WTC11 (cell line): ENCODE results near the gene TCL1B. TPM values are rescaled to one million over a fixed set of nuclear protein-coding genes. Genes with fewer than 3 reads are reported as not detected.

Experiments
- ATAC-seq: fragments of 200-7000 bp; cut with Tn5 transposase; 2 replicates; pipeline ENCODE4 v1.10.0; 2021; ENCODE audit warnings: mild to moderate bottlenecking, moderate library complexity
- CTCF ChIA-PET: fragments of 300-600 bp; sonication (Branson Sonifier 250); formaldehyde crosslinking; loops from one replicate; lab custom pipeline; 2021; ENCODE audit warnings: antibody characterized with exemption; lab: Charles Lee
- POLR2A ChIA-PET: fragments of 350-600 bp; sonication (Branson Sonifier 250); formaldehyde crosslinking; loops from one replicate; lab custom pipeline; 2021; ENCODE audit warnings: antibody characterized with exemption; lab: Charles Lee
- DNase-seq: peaks from one replicate; pipeline ENCODE4 v3.0.0; 2021; ENCODE audit warnings: low spot score
- H3K27ac Mint-ChIP-seq: 2 replicates; pipeline ENCODE4 v1.8.0; 2021; ENCODE audit warnings: mixed read lengths
- H3K27me3 Mint-ChIP-seq: 2 replicates; pipeline ENCODE4 v1.8.0; 2021; ENCODE audit warnings: low read depth, mild to moderate bottlenecking, moderate library complexity, mixed read lengths
- H3K36me3 Mint-ChIP-seq: 2 replicates; pipeline ENCODE4 v1.8.0; 2021; ENCODE audit warnings: mixed read lengths
- H3K4me1 Mint-ChIP-seq: 2 replicates; pipeline ENCODE4 v1.8.0; 2022; ENCODE audit warnings: mixed read lengths
- H3K4me3 Mint-ChIP-seq: 2 replicates; pipeline ENCODE4 v1.8.0; 2021; ENCODE audit warnings: mild to moderate bottlenecking, moderate library complexity, mixed read lengths
- H3K9me3 Mint-ChIP-seq: 2 replicates; pipeline ENCODE4 v1.8.0; 2021; ENCODE audit warnings: mixed read lengths
- ETV6 ChIP-seq: sonication (generic); formaldehyde crosslinking; IDR thresholded peaks from 2 replicates; pipeline ENCODE4 v1.8.1; 2022; ENCODE audit warnings: mild to moderate bottlenecking, missing genetic modification reagents
- FOXK1 ChIP-seq: sonication (generic); formaldehyde crosslinking; IDR thresholded peaks from 2 replicates; pipeline ENCODE4 v1.8.0; 2022; ENCODE audit warnings: mild to moderate bottlenecking, moderate library complexity, missing genetic modification reagents
- GTF2I ChIP-seq: fragments of 250-450 bp; sonication (Bioruptor Pico); conservative IDR thresholded peaks from 2 replicates; pipeline ENCODE4 v1.4.0; 2021; ENCODE audit warnings: mild to moderate bottlenecking
- MXD4 ChIP-seq: fragments of 250-450 bp; sonication (Bioruptor Pico); IDR thresholded peaks from 2 replicates; pipeline ENCODE4 v1.8.0; 2021; ENCODE audit warnings: mild to moderate bottlenecking, moderate library complexity, borderline replicate concordance
- NFYB ChIP-seq: sonication (generic); formaldehyde crosslinking; conservative IDR thresholded peaks from 2 replicates; pipeline ENCODE4 v1.8.0; 2022; ENCODE audit warnings: low read depth, missing genetic modification reagents
- NR1H2 ChIP-seq: sonication (generic); formaldehyde crosslinking; IDR thresholded peaks from 2 replicates; pipeline ENCODE4 v1.9.0; 2021; ENCODE audit warnings: mild to moderate bottlenecking, moderate library complexity, missing genetic modification reagents
- PRRX2 ChIP-seq: fragments of 250-450 bp; sonication (Bioruptor Pico); IDR thresholded peaks from 2 replicates; pipeline ENCODE4 v1.8.0; 2021; ENCODE audit warnings: mild to moderate bottlenecking
- RELA ChIP-seq: sonication (generic); formaldehyde crosslinking; IDR thresholded peaks from 2 replicates; pipeline ENCODE4 v1.8.1; 2022; ENCODE audit warnings: missing genetic modification reagents, mild to moderate bottlenecking, borderline replicate concordance
- SOX15 ChIP-seq: fragments of 250-450 bp; sonication (Bioruptor Pico); IDR thresholded peaks from 2 replicates; pipeline ENCODE4 v1.9.0; 2021; ENCODE audit warnings: mild to moderate bottlenecking
- ZNF138 ChIP-seq: sonication (generic); formaldehyde crosslinking; conservative IDR thresholded peaks from 2 replicates; pipeline ENCODE4 v1.8.1; 2022; ENCODE audit warnings: mild to moderate bottlenecking, moderate library complexity, missing genetic modification reagents
- ZNF219 ChIP-seq: sonication (generic); formaldehyde crosslinking; IDR thresholded peaks from 2 replicates; pipeline ENCODE4 v1.8.0; 2023; ENCODE audit warnings: missing genetic modification reagents, mild to moderate bottlenecking, borderline replicate concordance
- ZNF416 ChIP-seq: fragments of 250-450 bp; sonication (Bioruptor Pico); IDR thresholded peaks from 2 replicates; pipeline ENCODE4 v1.9.0; 2021; ENCODE audit warnings: mild to moderate bottlenecking, inconsistent platforms
- ZNF671 ChIP-seq: fragments of 250-450 bp; sonication (Bioruptor Pico); IDR thresholded peaks from 2 replicates; pipeline ENCODE4 v1.8.0; 2021; ENCODE audit warnings: mild to moderate bottlenecking
- total RNA-seq: library from RNA; stranded (reverse); gene quantifications from 3 replicates; pipeline ENCODE4 v1.2.3, GENCODE V29; 2021
- TF ChIP-seq, protein P1 (sequence below): sonication (generic); formaldehyde crosslinking; IDR thresholded peaks from 2 replicates; pipeline ENCODE4 v1.8.1; 2022; ENCODE audit warnings: mild to moderate bottlenecking, moderate library complexity, missing genetic modification reagents
- TF ChIP-seq, protein P2 (sequence below): sonication (generic); formaldehyde crosslinking; IDR thresholded peaks from 2 replicates; pipeline ENCODE4 v1.8.0; 2023; ENCODE audit warnings: missing genetic modification reagents
- TF ChIP-seq, protein P3 (sequence below): sonication (generic); formaldehyde crosslinking; IDR thresholded peaks from 2 replicates; pipeline ENCODE4 v1.8.0; 2022; ENCODE audit warnings: missing genetic modification reagents
- TF ChIP-seq, protein P4 (sequence below): sonication (generic); formaldehyde crosslinking; IDR thresholded peaks from 2 replicates; pipeline ENCODE4 v1.8.1; 2022; ENCODE audit warnings: low read depth, missing genetic modification reagents, borderline replicate concordance
- TF ChIP-seq, protein P5 (sequence below): sonication (generic); formaldehyde crosslinking; IDR thresholded peaks from 2 replicates; pipeline ENCODE4 v1.8.1; 2023; ENCODE audit warnings: mild to moderate bottlenecking, moderate library complexity, missing genetic modification reagents
- TF ChIP-seq, protein P6 (sequence below): sonication (generic); formaldehyde crosslinking; IDR thresholded peaks from 2 replicates; pipeline ENCODE4 v1.8.0; 2023; ENCODE audit warnings: mild to moderate bottlenecking, missing genetic modification reagents

The TCL1B gene
- total RNA-seq, 1 experiment from 2014 or later: 5.7 TPM

DNA sequence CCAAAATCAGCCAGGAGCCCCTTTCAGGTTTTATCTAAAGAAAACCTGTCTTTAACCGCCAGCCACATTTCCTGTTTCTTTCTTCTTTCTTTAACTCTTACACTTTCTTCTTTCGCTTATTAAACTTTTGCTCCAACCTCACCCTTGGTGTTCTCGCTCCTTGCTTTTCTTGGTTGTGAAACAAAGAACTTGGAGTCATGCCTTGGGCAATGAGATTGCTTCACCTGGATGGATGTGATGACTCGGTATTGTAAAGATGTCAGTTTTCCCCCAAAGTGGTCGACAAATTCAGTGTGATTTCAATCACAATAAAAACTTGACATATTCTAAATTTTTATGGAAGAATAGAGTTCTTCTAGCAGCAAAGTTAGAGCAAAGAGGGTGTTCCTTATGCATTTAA, 43.9 kb downstream of the TCL1B start:
- TF ChIP-seq, protein P1, sequence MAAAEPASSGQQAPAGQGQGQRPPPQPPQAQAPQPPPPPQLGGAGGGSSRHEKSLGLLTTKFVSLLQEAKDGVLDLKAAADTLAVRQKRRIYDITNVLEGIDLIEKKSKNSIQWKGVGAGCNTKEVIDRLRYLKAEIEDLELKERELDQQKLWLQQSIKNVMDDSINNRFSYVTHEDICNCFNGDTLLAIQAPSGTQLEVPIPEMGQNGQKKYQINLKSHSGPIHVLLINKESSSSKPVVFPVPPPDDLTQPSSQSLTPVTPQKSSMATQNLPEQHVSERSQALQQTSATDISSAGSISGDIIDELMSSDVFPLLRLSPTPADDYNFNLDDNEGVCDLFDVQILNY (CRISPR knock-in tag): no peak
- TF ChIP-seq MXD4 (CRISPR knock-in tag): no peak
- TF ChIP-seq GTF2I (CRISPR knock-in tag): no peak
- TF ChIP-seq SOX15 (CRISPR knock-in tag): no peak
- no peak for TF ChIP-seq ZNF138 (CRISPR knock-in tag)
- no peak for TF ChIP-seq ZNF416 (CRISPR knock-in tag)
- TF ChIP-seq ZNF219 (CRISPR knock-in tag): no peak
- TF ChIP-seq, protein P2, sequence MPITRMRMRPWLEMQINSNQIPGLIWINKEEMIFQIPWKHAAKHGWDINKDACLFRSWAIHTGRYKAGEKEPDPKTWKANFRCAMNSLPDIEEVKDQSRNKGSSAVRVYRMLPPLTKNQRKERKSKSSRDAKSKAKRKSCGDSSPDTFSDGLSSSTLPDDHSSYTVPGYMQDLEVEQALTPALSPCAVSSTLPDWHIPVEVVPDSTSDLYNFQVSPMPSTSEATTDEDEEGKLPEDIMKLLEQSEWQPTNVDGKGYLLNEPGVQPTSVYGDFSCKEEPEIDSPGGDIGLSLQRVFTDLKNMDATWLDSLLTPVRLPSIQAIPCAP (CRISPR knock-in tag): no peak
- TF ChIP-seq ETV6: no peak
- TF ChIP-seq, protein P3, sequence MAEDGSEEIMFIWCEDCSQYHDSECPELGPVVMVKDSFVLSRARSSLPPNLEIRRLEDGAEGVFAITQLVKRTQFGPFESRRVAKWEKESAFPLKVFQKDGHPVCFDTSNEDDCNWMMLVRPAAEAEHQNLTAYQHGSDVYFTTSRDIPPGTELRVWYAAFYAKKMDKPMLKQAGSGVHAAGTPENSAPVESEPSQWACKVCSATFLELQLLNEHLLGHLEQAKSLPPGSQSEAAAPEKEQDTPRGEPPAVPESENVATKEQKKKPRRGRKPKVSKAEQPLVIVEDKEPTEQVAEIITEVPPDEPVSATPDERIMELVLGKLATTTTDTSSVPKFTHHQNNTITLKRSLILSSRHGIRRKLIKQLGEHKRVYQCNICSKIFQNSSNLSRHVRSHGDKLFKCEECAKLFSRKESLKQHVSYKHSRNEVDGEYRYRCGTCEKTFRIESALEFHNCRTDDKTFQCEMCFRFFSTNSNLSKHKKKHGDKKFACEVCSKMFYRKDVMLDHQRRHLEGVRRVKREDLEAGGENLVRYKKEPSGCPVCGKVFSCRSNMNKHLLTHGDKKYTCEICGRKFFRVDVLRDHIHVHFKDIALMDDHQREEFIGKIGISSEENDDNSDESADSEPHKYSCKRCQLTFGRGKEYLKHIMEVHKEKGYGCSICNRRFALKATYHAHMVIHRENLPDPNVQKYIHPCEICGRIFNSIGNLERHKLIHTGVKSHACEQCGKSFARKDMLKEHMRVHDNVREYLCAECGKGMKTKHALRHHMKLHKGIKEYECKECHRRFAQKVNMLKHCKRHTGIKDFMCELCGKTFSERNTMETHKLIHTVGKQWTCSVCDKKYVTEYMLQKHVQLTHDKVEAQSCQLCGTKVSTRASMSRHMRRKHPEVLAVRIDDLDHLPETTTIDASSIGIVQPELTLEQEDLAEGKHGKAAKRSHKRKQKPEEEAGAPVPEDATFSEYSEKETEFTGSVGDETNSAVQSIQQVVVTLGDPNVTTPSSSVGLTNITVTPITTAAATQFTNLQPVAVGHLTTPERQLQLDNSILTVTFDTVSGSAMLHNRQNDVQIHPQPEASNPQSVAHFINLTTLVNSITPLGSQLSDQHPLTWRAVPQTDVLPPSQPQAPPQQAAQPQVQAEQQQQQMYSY (CRISPR knock-in tag): no peak
- TF ChIP-seq, protein P4, sequence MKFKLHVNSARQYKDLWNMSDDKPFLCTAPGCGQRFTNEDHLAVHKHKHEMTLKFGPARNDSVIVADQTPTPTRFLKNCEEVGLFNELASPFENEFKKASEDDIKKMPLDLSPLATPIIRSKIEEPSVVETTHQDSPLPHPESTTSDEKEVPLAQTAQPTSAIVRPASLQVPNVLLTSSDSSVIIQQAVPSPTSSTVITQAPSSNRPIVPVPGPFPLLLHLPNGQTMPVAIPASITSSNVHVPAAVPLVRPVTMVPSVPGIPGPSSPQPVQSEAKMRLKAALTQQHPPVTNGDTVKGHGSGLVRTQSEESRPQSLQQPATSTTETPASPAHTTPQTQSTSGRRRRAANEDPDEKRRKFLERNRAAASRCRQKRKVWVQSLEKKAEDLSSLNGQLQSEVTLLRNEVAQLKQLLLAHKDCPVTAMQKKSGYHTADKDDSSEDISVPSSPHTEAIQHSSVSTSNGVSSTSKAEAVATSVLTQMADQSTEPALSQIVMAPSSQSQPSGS (CRISPR knock-in tag): no peak
- no peak for TF ChIP-seq ZNF671 (CRISPR knock-in tag)
- TF ChIP-seq, protein P5, sequence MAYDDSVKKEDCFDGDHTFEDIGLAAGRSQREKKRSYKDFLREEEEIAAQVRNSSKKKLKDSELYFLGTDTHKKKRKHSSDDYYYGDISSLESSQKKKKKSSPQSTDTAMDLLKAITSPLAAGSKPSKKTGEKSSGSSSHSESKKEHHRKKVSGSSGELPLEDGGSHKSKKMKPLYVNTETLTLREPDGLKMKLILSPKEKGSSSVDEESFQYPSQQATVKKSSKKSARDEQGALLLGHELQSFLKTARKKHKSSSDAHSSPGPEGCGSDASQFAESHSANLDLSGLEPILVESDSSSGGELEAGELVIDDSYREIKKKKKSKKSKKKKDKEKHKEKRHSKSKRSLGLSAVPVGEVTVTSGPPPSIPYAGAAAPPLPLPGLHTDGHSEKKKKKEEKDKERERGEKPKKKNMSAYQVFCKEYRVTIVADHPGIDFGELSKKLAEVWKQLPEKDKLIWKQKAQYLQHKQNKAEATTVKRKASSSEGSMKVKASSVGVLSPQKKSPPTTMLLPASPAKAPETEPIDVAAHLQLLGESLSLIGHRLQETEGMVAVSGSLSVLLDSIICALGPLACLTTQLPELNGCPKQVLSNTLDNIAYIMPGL (CRISPR knock-in tag): no peak
- no peak for TF ChIP-seq FOXK1 (CRISPR knock-in tag)
- TF ChIP-seq, protein P6, sequence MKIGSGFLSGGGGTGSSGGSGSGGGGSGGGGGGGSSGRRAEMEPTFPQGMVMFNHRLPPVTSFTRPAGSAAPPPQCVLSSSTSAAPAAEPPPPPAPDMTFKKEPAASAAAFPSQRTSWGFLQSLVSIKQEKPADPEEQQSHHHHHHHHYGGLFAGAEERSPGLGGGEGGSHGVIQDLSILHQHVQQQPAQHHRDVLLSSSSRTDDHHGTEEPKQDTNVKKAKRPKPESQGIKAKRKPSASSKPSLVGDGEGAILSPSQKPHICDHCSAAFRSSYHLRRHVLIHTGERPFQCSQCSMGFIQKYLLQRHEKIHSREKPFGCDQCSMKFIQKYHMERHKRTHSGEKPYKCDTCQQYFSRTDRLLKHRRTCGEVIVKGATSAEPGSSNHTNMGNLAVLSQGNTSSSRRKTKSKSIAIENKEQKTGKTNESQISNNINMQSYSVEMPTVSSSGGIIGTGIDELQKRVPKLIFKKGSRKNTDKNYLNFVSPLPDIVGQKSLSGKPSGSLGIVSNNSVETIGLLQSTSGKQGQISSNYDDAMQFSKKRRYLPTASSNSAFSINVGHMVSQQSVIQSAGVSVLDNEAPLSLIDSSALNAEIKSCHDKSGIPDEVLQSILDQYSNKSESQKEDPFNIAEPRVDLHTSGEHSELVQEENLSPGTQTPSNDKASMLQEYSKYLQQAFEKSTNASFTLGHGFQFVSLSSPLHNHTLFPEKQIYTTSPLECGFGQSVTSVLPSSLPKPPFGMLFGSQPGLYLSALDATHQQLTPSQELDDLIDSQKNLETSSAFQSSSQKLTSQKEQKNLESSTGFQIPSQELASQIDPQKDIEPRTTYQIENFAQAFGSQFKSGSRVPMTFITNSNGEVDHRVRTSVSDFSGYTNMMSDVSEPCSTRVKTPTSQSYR: no peak
- no peak for TF ChIP-seq PRRX2 (CRISPR knock-in tag)
- no peak for TF ChIP-seq NR1H2
- no peak for TF ChIP-seq RELA (CRISPR knock-in tag)
- TF ChIP-seq NFYB (CRISPR knock-in tag): no peak
- no peak overlapping the region for H3K27ac Mint-ChIP-seq
- DNase-seq: no peak
- peaks cover 8% of the 10 kb centered on the region for H3K36me3 Mint-ChIP-seq
- H3K9me3 Mint-ChIP-seq: peaks cover 18% of the 10 kb centered on the region
- ChIA-PET CTCF (interaction anchor here (0.6 kb wide), 1 partner anchor 724 kb away, joined by 3 read pairs; no protein-coding TSS in a partner anchor), POLR2A (no interaction called here)
- no peak for ATAC-seq
- H3K4me3 Mint-ChIP-seq: no peak overlapping the region
- H3K27me3 Mint-ChIP-seq: peaks cover 11% of the 10 kb centered on the region; the same call in 1 of the 2 replicates
- H3K4me1 Mint-ChIP-seq: peaks cover 15% of the 10 kb centered on the region
